Mesendoderm (in vitro differentiated cells): ENCODE data around the gene MANEA.

Source experiments
- DNase-seq: peaks from one replicate; pipeline ENCODE4 v3.0.0; 2013
- H2AK5ac ChIP-seq: 2 replicates; pipeline ENCODE4 v1.6.1; 2013; ENCODE audit warnings: low read length, inconsistent platforms
- H2BK120ac ChIP-seq: 2 replicates; pipeline ENCODE4 v1.6.1; 2013; ENCODE audit warnings: low read depth, mild to moderate bottlenecking, low read length, moderate library complexity, mixed read lengths
- H2BK15ac ChIP-seq: replicated peaks from 2 replicates; pipeline ENCODE4 v1.6.1; 2013; ENCODE audit warnings: low read depth, mild to moderate bottlenecking, moderate library complexity
- H2BK5ac ChIP-seq: 2 replicates; pipeline ENCODE4 v1.6.1; 2013; ENCODE audit warnings: low read length, inconsistent platforms
- H3K18ac ChIP-seq: 2 replicates; pipeline ENCODE4 v1.6.1; 2013; ENCODE audit warnings: mild to moderate bottlenecking, low read length, mixed read lengths
- H3K23ac ChIP-seq: one replicate; pipeline ENCODE4 v1.6.1; 2013; ENCODE audit warnings: low read length
- H3K27ac ChIP-seq: 2 replicates; pipeline ENCODE4 v1.5.1; 2013; ENCODE audit warnings: low read depth, mild to moderate bottlenecking, inconsistent platforms, low read length, moderate library complexity
- H3K27me3 ChIP-seq: 2 replicates; pipeline ENCODE4 v1.6.1; 2013; ENCODE audit warnings: low read length, control low read depth, mild to moderate bottlenecking, inconsistent platforms; ENCODE audit not compliant: insufficient read depth, poor library complexity
- H3K36me3 ChIP-seq: 2 replicates; pipeline ENCODE4 v1.6.1; 2013; ENCODE audit warnings: low read length, inconsistent platforms; ENCODE audit not compliant: control insufficient read depth, insufficient read depth
- H3K4ac ChIP-seq: one replicate; pipeline ENCODE4 v1.6.1; 2013; ENCODE audit warnings: low read depth, mild to moderate bottlenecking, low read length, moderate library complexity
- H3K4me1 ChIP-seq: 2 replicates; pipeline ENCODE4 v1.6.1; 2013; ENCODE audit warnings: low read depth, low read length, inconsistent platforms; ENCODE audit not compliant: control insufficient read depth
- H3K4me2 ChIP-seq: 2 replicates; pipeline ENCODE4 v1.6.1; 2013; ENCODE audit warnings: low read length
- H3K4me3 ChIP-seq: 2 replicates; pipeline ENCODE4 v1.5.1; 2013; ENCODE audit warnings: mild to moderate bottlenecking, low read length
- H3K56ac ChIP-seq: one replicate; pipeline ENCODE4 v1.6.1; 2013; ENCODE audit warnings: low read length
- H3K79me1 ChIP-seq: 2 replicates; pipeline ENCODE4 v1.6.1; 2013; ENCODE audit warnings: low read length, inconsistent platforms
- H3K79me2 ChIP-seq: 2 replicates; pipeline ENCODE4 v1.6.1; 2013; ENCODE audit warnings: mild to moderate bottlenecking, low read length; ENCODE audit not compliant: control insufficient read depth, insufficient read depth
- H3K9ac ChIP-seq: 2 replicates; pipeline ENCODE4 v1.6.1; 2013; ENCODE audit warnings: low read length, inconsistent platforms
- H4K5ac ChIP-seq: one replicate; pipeline ENCODE4 v1.6.1; 2013; ENCODE audit warnings: low read length
- H4K8ac ChIP-seq: one replicate; pipeline ENCODE4 v1.6.1; 2013; ENCODE audit warnings: low read depth, mild to moderate bottlenecking, control low read depth, low read length, moderate library complexity
- WGBS: extraction: QIAGEN DNeasy Blood & Tissue Kit; methylation state at CpG from one replicate; pipeline ENCODE4 v1.1.7; 2013; ENCODE audit warnings: low lambda C conversion rate, missing lambda C conversion rate; ENCODE audit not compliant: insufficient coverage; ENCODE audit errors: extremely low coverage; 5-methylcytosine and 5-hydroxymethylcytosine counted together

Gene MANEA

GRCh38 chr6:95629551-95629950, 52.2 kb downstream of the MANEA start:
- no CpG with 5 or more reads among the region's 2 CpGs for WGBS

GRCh38 chr6:95636552-95637431, 59.5 kb downstream of the MANEA start:
- H3K79me1 ChIP-seq: no peaks in the 10 kb centered on the region
- no peak overlapping the region for H3K4me3 ChIP-seq
- H4K5ac ChIP-seq: no peak overlapping the region
- no peaks in the 10 kb centered on the region for H3K4me1 ChIP-seq
- H4K8ac ChIP-seq: no peak overlapping the region
- no CpG with 5 or more reads among the region's 25 CpGs for WGBS
- no peak overlapping the region for H2BK15ac ChIP-seq
- no peak overlapping the region for H2AK5ac ChIP-seq
- no peak overlapping the region for H3K4me2 ChIP-seq
- H3K79me2 ChIP-seq: no peaks in the 10 kb centered on the region
- H3K56ac ChIP-seq: no peak overlapping the region
- no peak overlapping the region for H3K4ac ChIP-seq
- H3K27me3 ChIP-seq: no peaks in the 10 kb centered on the region
- no peak overlapping the region for H2BK5ac ChIP-seq
- H3K36me3 ChIP-seq: no peaks in the 10 kb centered on the region
- no peak for DNase-seq
- H3K9ac ChIP-seq: no peak overlapping the region
- no peak overlapping the region for H3K18ac ChIP-seq
- no peak overlapping the region for H3K23ac ChIP-seq
- no peak overlapping the region for H3K27ac ChIP-seq
- no peak overlapping the region for H2BK120ac ChIP-seq

More at GRCh38 chr6:95629551-95629950, 52.2 kb downstream of the MANEA start:
- no peak overlapping the region for H2AK5ac ChIP-seq
- no peak overlapping the region for H2BK15ac ChIP-seq
- H3K4ac ChIP-seq: no peak overlapping the region
- no peak overlapping the region for H2BK5ac ChIP-seq
- no peaks in the 10 kb centered on the region for H3K79me2 ChIP-seq
- DNase-seq: peak; percentile 20
- H3K56ac ChIP-seq: no peak overlapping the region
- H4K8ac ChIP-seq: no peak overlapping the region
- no peaks in the 10 kb centered on the region for H3K79me1 ChIP-seq
- no peaks in the 10 kb centered on the region for H3K36me3 ChIP-seq
- no peak overlapping the region for H2BK120ac ChIP-seq
- H3K27me3 ChIP-seq: no peaks in the 10 kb centered on the region
- H3K18ac ChIP-seq: no peak overlapping the region
- H3K4me3 ChIP-seq: no peak overlapping the region
- H3K4me1 ChIP-seq: no peaks in the 10 kb centered on the region
- no peak overlapping the region for H3K9ac ChIP-seq
- H3K27ac ChIP-seq: no peak overlapping the region
- no peak overlapping the region for H3K4me2 ChIP-seq
- H4K5ac ChIP-seq: no peak overlapping the region
- no peak overlapping the region for H3K23ac ChIP-seq

GRCh38 chr6:95648636-95649035, 71.3 kb downstream of the MANEA start:
- Histone ChIP-seq H2BK5ac (peak overlapping the region; percentile 5), H3K36me3 (no peaks in the 10 kb centered on the region), H3K56ac (no peak overlapping the region), H3K4ac (no peak overlapping the region), H3K27me3 (no peaks in the 10 kb centered on the region), H3K18ac (no peak overlapping the region), H3K9ac (no peak overlapping the region), H2AK5ac (no peak overlapping the region), H3K79me2 (no peaks in the 10 kb centered on the region), H4K8ac (no peak overlapping the region), H3K4me1 (no peaks in the 10 kb centered on the region), H3K79me1 (no peaks in the 10 kb centered on the region), H3K27ac (no peak overlapping the region), H3K4me2 (no peak overlapping the region), H3K23ac (no peak overlapping the region), H3K4me3 (no peak overlapping the region), H2BK120ac (no peak overlapping the region), H4K5ac (no peak overlapping the region), H2BK15ac (no peak overlapping the region)
- WGBS: no CpG with 5 or more reads among the region's 2 CpGs
- peak; percentile 62 for DNase-seq

GRCh38 chr6:95649451-95649850, 72.1 kb downstream of the MANEA start:
- H3K27ac ChIP-seq: no peak overlapping the region
- no peaks in the 10 kb centered on the region for H3K36me3 ChIP-seq
- no peak overlapping the region for H3K23ac ChIP-seq
- peak; percentile 87 for DNase-seq
- WGBS: no CpG with 5 or more reads among the region's 1 CpG
- H3K4me1 ChIP-seq: no peaks in the 10 kb centered on the region
- H3K9ac ChIP-seq: no peak overlapping the region
- no peak overlapping the region for H3K4me2 ChIP-seq
- no peak overlapping the region for H3K56ac ChIP-seq
- H3K79me2 ChIP-seq: no peaks in the 10 kb centered on the region
- no peaks in the 10 kb centered on the region for H3K79me1 ChIP-seq
- no peak overlapping the region for H4K8ac ChIP-seq
- no peak overlapping the region for H3K4me3 ChIP-seq
- no peaks in the 10 kb centered on the region for H3K27me3 ChIP-seq
- H2BK5ac ChIP-seq: no peak overlapping the region
- H2AK5ac ChIP-seq: no peak overlapping the region
- H2BK15ac ChIP-seq: no peak overlapping the region
- H3K18ac ChIP-seq: no peak overlapping the region
- H2BK120ac ChIP-seq: no peak overlapping the region
- H3K4ac ChIP-seq: no peak overlapping the region
- no peak overlapping the region for H4K5ac ChIP-seq

GRCh38 chr6:95654176-95654575, 76.8 kb downstream of the MANEA start:
- Histone ChIP-seq H2BK5ac (no peak overlapping the region), H3K4me2 (no peak overlapping the region), H3K27me3 (no peaks in the 10 kb centered on the region), H3K18ac (no peak overlapping the region), H3K27ac (no peak overlapping the region), H3K4ac (no peak overlapping the region), H2AK5ac (no peak overlapping the region), H3K4me1 (no peaks in the 10 kb centered on the region), H3K23ac (no peak overlapping the region), H3K4me3 (no peak overlapping the region), H4K8ac (no peak overlapping the region), H4K5ac (no peak overlapping the region), H3K79me2 (no peaks in the 10 kb centered on the region), H3K79me1 (no peaks in the 10 kb centered on the region), H2BK120ac (no peak overlapping the region), H3K36me3 (no peaks in the 10 kb centered on the region), H3K56ac (no peak overlapping the region), H3K9ac (no peak overlapping the region), H2BK15ac (no peak overlapping the region)
- no peak for DNase-seq

- no peaks in the 10 kb centered on the region for H3K79me2 ChIP-seq
These were observed 81.6 kb downstream of the MANEA start for GRCh38 chr6:95658886-95659285.

More at GRCh38 chr6:95658886-95659285, 81.6 kb downstream of the MANEA start:
- no peak overlapping the region for H3K4me3 ChIP-seq
- H3K18ac ChIP-seq: no peak overlapping the region
- H3K4me1 ChIP-seq: no peaks in the 10 kb centered on the region
- no peak overlapping the region for H2BK15ac ChIP-seq
- peak; percentile 12 for DNase-seq
- H3K56ac ChIP-seq: no peak overlapping the region
- no CpG with 5 or more reads among the region's 2 CpGs for WGBS
- H3K4ac ChIP-seq: no peak overlapping the region
- H2BK120ac ChIP-seq: no peak overlapping the region
- no peak overlapping the region for H3K27ac ChIP-seq
- no peaks in the 10 kb centered on the region for H3K27me3 ChIP-seq
- H2AK5ac ChIP-seq: no peak overlapping the region
- H4K5ac ChIP-seq: no peak overlapping the region
- no peak overlapping the region for H3K9ac ChIP-seq
- H3K4me2 ChIP-seq: no peak overlapping the region
- no peak overlapping the region for H4K8ac ChIP-seq
- H2BK5ac ChIP-seq: no peak overlapping the region
- no peaks in the 10 kb centered on the region for H3K36me3 ChIP-seq
- no peak overlapping the region for H3K23ac ChIP-seq
- no peaks in the 10 kb centered on the region for H3K79me1 ChIP-seq
